Sigmoid colon (tissue), 7 donors: ENCODE results near the gene EP400. TPM values are rescaled to one million over a fixed set of nuclear protein-coding genes. Genes with fewer than 3 reads are reported as not detected.
A peak's percentile ranks its signal among the peaks of the same experiment; 100 is the strongest.

ENCODE experiments used
- DNase-seq: peaks from one replicate; pipeline ENCODE4 v3.0.0-alpha.2; 2019
- H3K27ac ChIP-seq, 4 donors: fragments of 200-600 bp; sonication (generic); one replicate each; pipeline ENCODE4 v1.5.1; 2016 to 2019; ENCODE audit warnings: mild to moderate bottlenecking in 1 of 4
- H3K27me3 ChIP-seq, 3 donors: fragments of 200-600 bp; sonication (generic); one replicate each; pipeline ENCODE4 v1.5.1; 2019; ENCODE audit warnings: mild to moderate bottlenecking in 1 of 3
- H3K36me3 ChIP-seq, 4 donors: fragments of 200-600 bp; sonication (generic); one replicate each; pipeline ENCODE4 v1.5.1; 2016 to 2019
- H3K4me1 ChIP-seq, 4 donors: fragments of 200-600 bp; sonication (generic); one replicate each; pipeline ENCODE4 v1.5.1; 2017 to 2019
- H3K4me3 ChIP-seq, 4 donors: fragments of 200-600 bp; sonication (generic); one replicate each; pipeline ENCODE4 v1.5.1; 2017 to 2019; ENCODE audit warnings: mild to moderate bottlenecking in 2 of 4, moderate library complexity in 1 of 4
- H3K9me3 ChIP-seq, 4 donors: fragments of 200-600 bp in 3 of 4; sonication (generic) in 3 of 4; one replicate each; pipeline versions ENCODE4 v1.5.1 to v1.6.1; 2013 to 2019
- CTCF ChIP-seq, 4 experiments: fragments of 450-650 bp in 3 of 4; fragments of 200-600 bp in 1 of 4; IDR thresholded peaks; one replicate each; pipeline ENCODE4 v1.5.1; 2016 to 2019; ENCODE audit warnings: antibody characterized with exemption in 4 of 4, mild to moderate bottlenecking in 3 of 4, moderate library complexity in 2 of 4
- EP300 ChIP-seq, 4 donors: sonication (generic); formaldehyde crosslinking; IDR thresholded peaks; one replicate each; pipeline ENCODE4 v1.6.1; 2017; ENCODE audit warnings: antibody characterized with exemption in 4 of 4
- POLR2A ChIP-seq, 2 donors: fragments of 450-650 bp; IDR thresholded peaks; one replicate each; pipeline ENCODE4 v1.6.1; 2016; ENCODE audit warnings: antibody characterized with exemption in 2 of 2, mild to moderate bottlenecking in 2 of 2, moderate library complexity in 2 of 2
- POLR2AphosphoS5 ChIP-seq, 4 donors: sonication (generic); formaldehyde crosslinking; IDR thresholded peaks; one replicate each; pipeline ENCODE4 v1.6.1; 2017; ENCODE audit warnings: antibody characterized with exemption in 4 of 4
- WGBS, 2 donors: extraction: QIAGEN DNeasy Blood & Tissue Kit; methylation state at CpG; one replicate each; pipeline ENCODE4 v1.1.7; 2013; 5-methylcytosine and 5-hydroxymethylcytosine counted together
- intact Hi-C: fragments of 100-400 bp; cut with DNase I; formaldehyde crosslinking; loops from one replicate; pipeline ENCODE4 v1.15.1; 2023
- polyA plus RNA-seq, 3 donors: library from polyadenylated mRNA; stranded (reverse); fragments of 200-250 nt; gene quantifications; one replicate each; pipeline ENCODE4 v1.2.3, GENCODE V29; 2013
- total RNA-seq, 4 donors: library from RNA; depleted of rRNA; stranded (reverse); fragments of >200 nt; gene quantifications; one replicate each; pipeline ENCODE4 v1.1.0, GENCODE V29; 2016
- donor health status: healthy with polysubstance abuse.
- donor health status: Bipolar disorder and iron deficiency.
- donor health status: healthy.

Gene EP400
- total and polyA plus RNA-seq, 7 donors = 3.2 to 35.7 (median 14.6) TPM

- peak; percentile 39 for DNase-seq
- Histone ChIP-seq H3K27ac (no peak overlapping the region), H3K36me3 (peaks cover 55 to 95% (median 69%) of the 10 kb centered on the region in 4 donors), H3K27me3 (no peaks in the 10 kb centered on the region), H3K4me1 (no peaks in the 10 kb centered on the region), H3K4me3 (no peak overlapping the region), H3K9me3 (no peaks in the 10 kb centered on the region)
- 94 to 97% methylated on average over 11 of the region's 11 CpGs for WGBS, 2 donors
- TF ChIP-seq POLR2AphosphoS5 (IDR thresholded peaks at IDR 0.05) = no peak
- intact Hi-C loops = no loop called here
Measured at GRCh38 chr12:132023658-132024057, 73.9 kb downstream of the EP400 start.

GRCh38 chr12:132024758-132025157, 75.0 kb downstream of the EP400 start:
- H3K27ac ChIP-seq = no peak overlapping the region
- WGBS, 2 donors = 89% methylated on average over 11 of the region's 11 CpGs
- no peak overlapping the region for H3K4me3 ChIP-seq
- H3K27me3 ChIP-seq = no peaks in the 10 kb centered on the region
- TF ChIP-seq POLR2AphosphoS5 (IDR thresholded peaks at IDR 0.05) (no peak), CTCF (IDR thresholded peaks at IDR 0.05) (no peak), EP300 (IDR thresholded peaks at IDR 0.05) (no peak), POLR2A (IDR thresholded peaks at IDR 0.05) (no peak)
- peak; percentile 49 for DNase-seq
- intact Hi-C loops = no loop called here
- no peaks in the 10 kb centered on the region for H3K4me1 ChIP-seq
- peaks cover 59 to 95% (median 69%) of the 10 kb centered on the region in 4 donors for H3K36me3 ChIP-seq
- H3K9me3 ChIP-seq = no peaks in the 10 kb centered on the region

- no peak for TF ChIP-seq EP300 (IDR thresholded peaks at IDR 0.05)
- Histone ChIP-seq H3K4me1 (no peaks in the 10 kb centered on the region), H3K27me3 (no peaks in the 10 kb centered on the region), H3K36me3 (peaks cover 52 to 95% (median 68%) of the 10 kb centered on the region in 4 donors), H3K27ac (no peak overlapping the region), H3K4me3 (no peak overlapping the region), H3K9me3 (no peaks in the 10 kb centered on the region)
- intact Hi-C loops = no loop called here
- 96 to 97% methylated on average over 14 of the region's 14 CpGs for WGBS, 2 donors
- DNase-seq = no peak
Measured at GRCh38 chr12:132025526-132025925, 75.8 kb downstream of the EP400 start.

- Histone ChIP-seq H3K36me3 (peaks cover 52 to 95% (median 73%) of the 10 kb centered on the region in 4 donors), H3K27me3 (no peaks in the 10 kb centered on the region), H3K4me3 (no peak overlapping the region), H3K27ac (no peak overlapping the region), H3K9me3 (no peaks in the 10 kb centered on the region), H3K4me1 (no peaks in the 10 kb centered on the region)
- TF ChIP-seq EP300 (IDR thresholded peaks at IDR 0.05) = no peak
- TF ChIP-seq POLR2A (IDR thresholded peaks at IDR 0.05) = no peak
- TF ChIP-seq CTCF (IDR thresholded peaks at IDR 0.05) = no peak
- TF ChIP-seq POLR2AphosphoS5 (IDR thresholded peaks at IDR 0.05) = no peak
- DNase-seq = no peak
- 94 to 95% methylated on average over 13 of the region's 13 CpGs for WGBS, 2 donors
- intact Hi-C loops = no loop called here
Measured at GRCh38 chr12:132026061-132026795, 76.5 kb downstream of the EP400 start.

GRCh38 chr12:132026796-132027500, 77.2 kb downstream of the EP400 start:
- intact Hi-C loops = no loop called here
- 96% methylated on average over 18 of the region's 18 CpGs for WGBS, 2 donors

More at GRCh38 chr12:132026796-132027500, 77.2 kb downstream of the EP400 start:
- no peak for TF ChIP-seq POLR2AphosphoS5 (IDR thresholded peaks at IDR 0.05)
- no peak for TF ChIP-seq CTCF (IDR thresholded peaks at IDR 0.05)
- TF ChIP-seq EP300 (IDR thresholded peaks at IDR 0.05) = no peak
- TF ChIP-seq POLR2A (IDR thresholded peaks at IDR 0.05) = no peak
- no peak overlapping the region for H3K27ac ChIP-seq
- no peaks in the 10 kb centered on the region for H3K4me1 ChIP-seq
- no peaks in the 10 kb centered on the region for H3K27me3 ChIP-seq
- H3K36me3 ChIP-seq = peaks cover 52 to 95% (median 76%) of the 10 kb centered on the region in 4 donors
- no peak overlapping the region for H3K4me3 ChIP-seq
- no peak for DNase-seq
- H3K9me3 ChIP-seq = no peaks in the 10 kb centered on the region
